Measurements from ENCODE around the gene ARRB2. TPM values are rescaled to one million over a fixed set of nuclear protein-coding genes. Genes with fewer than 3 reads are reported as not detected.
"Not testable (repeated sequence)": the region's sequence is repeated elsewhere in the genome, so short reads cannot be mapped to it uniquely, and the experiment has no call there.

The ARRB2 gene
- total and polyA plus RNA-seq, 2 of the 13 experiments (the other 11 are each of a cell fraction or from before 2014, with no cell fraction given) = 21.5 to 49.2 TPM

- TF ChIP-seq ZNF414 (CRISPR knock-in tag; IDR thresholded peaks at IDR 0.05) = 0 out of 2 replicates have a peak, but pooled peaks have one; percentile 18
- TF ChIP-seq ZBTB7B (CRISPR knock-in tag; IDR thresholded peaks at IDR 0.05) = no peak
- 0 out of 2 replicates have a peak, but pooled peaks have one; percentile 13 for TF ChIP-seq ZNF749 (CRISPR knock-in tag; IDR thresholded peaks at IDR 0.05; ENCODE audit: borderline replicate concordance)
- TF ChIP-seq ZEB1 (IDR thresholded peaks at IDR 0.05; ENCODE audit: insufficient replicate concordance, low read depth) = no peak
- no peak for TF ChIP-seq TEAD3 (CRISPR knock-in tag; optimal IDR thresholded peaks at IDR 0.05; ENCODE audit: borderline replicate concordance)
Measured at GRCh38 chr17:4703330-4703691, 7.1 kb upstream of the ARRB2 start (continued).

GRCh38 chr17:4704574-4704907 is 5.9 kb upstream of the ARRB2 start:
- Histone ChIP-seq H3K79me2 (ENCODE audit: insufficient read depth, low read length) (peaks cover 42% of the 10 kb centered on the region), H3K4me3 (replicated peaks in 1 of 3; ENCODE audit: insufficient read depth in 1 of 3, low read depth in 2 of 3, low read length in 3 of 3) (peak overlapping the region; percentile 95 to 99 (median 95); a peak in 5 of 6 replicates), H3K4me2 (ENCODE audit: low read depth, low read length) (peak overlapping the region; percentile 86), H3K27ac (ENCODE audit: extremely low read length, insufficient read depth, low read length) (peak overlapping the region; percentile 79), H3K4me1 (ENCODE audit: insufficient read depth, low read length) (peaks cover 45% of the 10 kb centered on the region), H3K9ac (ENCODE audit: insufficient read depth, low read depth, low read length) (peak overlapping the region; percentile 95)
- DNase-seq (ENCODE audit: low spot score); CTCF ChIA-PET (ENCODE audit: low intra/inter-chr PET ratio, low total read pairs); H3K27me3 ChIP-seq (ENCODE audit: control insufficient read depth in 1 of 2, insufficient read depth in 2 of 2, low read length in 2 of 2); in situ Hi-C loops (cut with HindIII; ENCODE audit: extremely low pct_ligation_motif_present, low pct_unique_long_range_greater_than_20kb); ATAC-seq; FAIRE-seq; intact Hi-C loops (cut with micrococcal nuclease; ENCODE audit: unreplicated experiment); H3K9me3 ChIP-seq (ENCODE audit: low read length); H2AFZ ChIP-seq (ENCODE audit: low read length); H3K36me3 ChIP-seq (replicated peaks in 1 of 2; ENCODE audit: control insufficient read depth in 1 of 2, insufficient read depth in 2 of 2, low read length in 2 of 2); H4K20me1 ChIP-seq (ENCODE audit: insufficient read depth, low read length): not testable (repeated sequence)
- WGBS (ENCODE audit: low lambda C conversion rate) = 71% methylated on average over 14 of the region's 14 CpGs
- TF ChIP-seq RORA (CRISPR knock-in tag; IDR thresholded peaks at IDR 0.05) = 0 out of 2 replicates have a peak, but pooled peaks have one; percentile 56
- 0 out of 2 replicates have a peak, but pooled peaks have one; percentile 4 for TF ChIP-seq PHF21A (CRISPR knock-in tag; IDR thresholded peaks at IDR 0.05)
- peak; percentile 6; the same call in 1 of the 2 replicates for TF ChIP-seq ZNF121 (CRISPR knock-in tag; IDR thresholded peaks at IDR 0.05)
- TSS peak; percentile 92 for BruUV-seq (replicated peaks)
- POLR2A ChIA-PET = interaction anchor here (0.6 to 2.3 kb wide), 10 partner anchors 17 to 215 kb away, joined by 3 to 17 read pairs (median 6); partner anchors contain the start of genes GLTPD2, MED11, PLD2 and PSMB6

Data from HepG2 (cell line).